Fibroblast of skin of right quadriceps (primary cell): ENCODE results near the gene HES4.

Experiments
- DNase-seq: peaks from one replicate; pipeline ENCODE4 v3.0.0-alpha.2; 2013

Gene HES4, protein sequence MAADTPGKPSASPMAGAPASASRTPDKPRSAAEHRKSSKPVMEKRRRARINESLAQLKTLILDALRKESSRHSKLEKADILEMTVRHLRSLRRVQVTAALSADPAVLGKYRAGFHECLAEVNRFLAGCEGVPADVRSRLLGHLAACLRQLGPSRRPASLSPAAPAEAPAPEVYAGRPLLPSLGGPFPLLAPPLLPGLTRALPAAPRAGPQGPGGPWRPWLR

DNA sequence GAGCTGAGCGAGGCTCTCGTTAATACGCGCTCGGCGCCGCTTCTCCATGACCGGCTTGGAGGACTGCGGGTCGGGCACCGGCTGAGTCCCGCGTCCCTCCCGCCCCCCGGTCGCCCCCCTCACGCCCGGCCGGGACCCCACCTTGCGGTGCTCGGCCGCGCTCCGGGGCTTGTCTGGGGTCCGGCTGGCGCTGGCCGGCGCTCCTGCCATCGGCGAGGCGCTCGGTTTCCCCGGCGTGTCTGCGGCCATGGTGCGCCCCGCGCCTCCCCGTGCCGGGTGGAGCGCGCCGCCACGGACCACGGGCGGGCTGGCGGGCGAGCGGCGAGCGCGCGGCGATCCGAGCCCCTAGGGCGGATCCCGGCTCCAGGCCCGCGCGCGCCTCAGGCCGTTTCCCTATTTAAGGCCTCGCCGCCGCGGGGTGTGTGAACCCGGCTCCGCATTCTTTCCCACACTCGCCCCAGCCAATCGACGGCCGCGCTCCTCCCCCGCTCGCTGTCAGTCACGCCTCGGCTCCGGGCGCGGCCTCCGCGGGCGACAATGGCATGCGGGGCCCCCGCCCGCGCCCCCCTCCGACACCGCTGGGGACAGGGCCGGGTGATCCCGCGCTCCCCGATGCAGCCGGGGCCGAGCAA, at the start of gene HES4:
Gene HES4 (minus strand): TSS at position 373 of the 632 bp plus-strand sequence. CDS start 124 bp downstream, at position 249.
- DNase-seq, result peak; percentile 92

DNA sequence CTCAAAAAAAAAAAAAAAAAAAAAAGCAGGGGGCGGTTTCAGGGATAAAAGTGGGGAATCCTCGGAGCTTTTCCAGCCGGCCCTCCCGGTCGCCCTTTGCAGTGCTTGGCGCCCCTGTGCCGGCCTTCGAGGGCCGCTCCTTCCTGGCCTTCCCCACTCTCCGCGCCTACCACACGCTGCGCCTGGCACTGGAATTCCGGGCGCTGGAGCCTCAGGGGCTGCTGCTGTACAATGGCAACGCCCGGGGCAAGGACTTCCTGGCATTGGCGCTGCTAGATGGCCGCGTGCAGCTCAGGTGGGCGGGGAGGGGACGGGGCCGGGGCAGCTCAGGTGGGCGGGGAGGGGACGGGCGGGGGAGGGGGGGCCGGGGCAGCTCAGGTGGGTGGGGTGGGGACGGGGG, 48.9 kb upstream of the HES4 start:
- no peak for DNase-seq

DNA sequence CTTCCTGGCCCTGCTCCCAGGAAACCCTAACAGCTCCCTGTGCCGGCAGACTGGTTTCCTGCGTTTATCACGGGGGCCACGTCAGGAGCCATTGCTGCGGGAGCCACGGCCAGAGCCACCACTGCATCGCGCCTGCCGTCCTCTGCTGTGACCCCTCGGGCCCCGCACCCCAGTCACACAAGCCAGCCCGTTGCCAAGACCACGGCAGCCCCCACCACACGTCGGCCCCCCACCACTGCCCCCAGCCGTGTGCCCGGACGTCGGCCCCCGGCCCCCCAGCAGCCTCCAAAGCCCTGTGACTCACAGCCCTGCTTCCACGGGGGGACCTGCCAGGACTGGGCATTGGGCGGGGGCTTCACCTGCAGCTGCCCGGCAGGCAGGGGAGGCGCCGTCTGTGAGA, 48.1 kb upstream of the HES4 start:
- no peak for DNase-seq

DNA sequence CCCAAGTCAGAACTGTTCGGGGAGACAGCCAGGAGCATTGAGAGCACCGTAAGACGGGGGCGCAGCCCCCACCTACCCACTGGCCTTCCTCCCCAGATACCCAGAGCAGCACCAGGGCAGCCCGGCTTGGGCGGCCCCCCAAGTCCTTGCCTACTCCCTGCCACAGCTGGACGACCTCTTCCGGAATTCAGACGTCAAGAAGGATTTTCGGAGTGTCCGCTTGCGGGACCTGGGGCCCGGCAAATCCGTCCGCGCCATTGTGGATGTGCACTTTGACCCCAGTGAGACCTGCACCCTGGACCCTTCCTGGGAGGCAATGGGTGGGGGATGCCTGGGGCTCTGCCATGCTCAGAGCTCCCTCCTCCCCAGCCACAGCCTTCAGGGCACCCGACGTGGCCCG, 47.5 kb upstream of the HES4 start:
- DNase-seq, result no peak

DNA sequence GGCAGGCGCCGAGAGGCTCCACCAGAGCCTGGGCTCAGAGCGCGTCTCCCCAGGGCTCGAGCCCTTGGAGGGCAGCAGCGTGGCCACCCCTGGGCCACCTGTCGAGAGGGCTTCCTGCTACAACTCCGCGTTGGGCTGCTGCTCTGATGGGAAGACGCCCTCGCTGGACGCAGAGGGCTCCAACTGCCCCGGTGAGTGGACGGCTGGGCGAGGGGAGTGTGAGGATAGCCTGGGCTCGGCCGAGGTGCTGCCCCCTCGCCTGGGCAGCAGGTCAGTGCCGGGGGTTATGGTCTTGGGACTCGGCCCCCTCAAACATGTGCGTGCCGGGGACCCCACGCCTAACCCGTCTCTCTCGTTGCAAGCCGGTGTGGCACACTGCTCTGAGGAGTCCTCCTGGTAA, 46.9 kb upstream of the HES4 start:
- no peak for DNase-seq

DNA sequence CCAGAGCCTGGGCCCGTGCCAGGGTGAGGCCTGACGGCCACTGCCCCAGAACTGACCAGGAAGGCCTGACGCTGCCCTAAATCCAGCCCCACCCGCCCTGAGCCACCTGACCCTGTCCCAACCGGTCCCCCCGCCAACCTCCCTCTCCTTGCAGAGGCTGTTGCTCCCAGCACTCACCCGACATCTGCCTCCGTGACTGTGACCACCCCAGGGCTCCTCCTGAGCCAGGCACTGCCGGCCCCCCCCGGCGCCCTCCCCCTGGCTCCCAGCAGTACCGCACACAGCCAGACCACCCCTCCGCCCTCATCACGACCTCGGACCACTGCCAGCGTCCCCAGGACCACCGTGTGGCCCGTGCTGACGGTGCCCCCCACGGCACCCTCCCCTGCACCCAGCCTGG, 46.3 kb upstream of the HES4 start:
- no peak for DNase-seq

DNA sequence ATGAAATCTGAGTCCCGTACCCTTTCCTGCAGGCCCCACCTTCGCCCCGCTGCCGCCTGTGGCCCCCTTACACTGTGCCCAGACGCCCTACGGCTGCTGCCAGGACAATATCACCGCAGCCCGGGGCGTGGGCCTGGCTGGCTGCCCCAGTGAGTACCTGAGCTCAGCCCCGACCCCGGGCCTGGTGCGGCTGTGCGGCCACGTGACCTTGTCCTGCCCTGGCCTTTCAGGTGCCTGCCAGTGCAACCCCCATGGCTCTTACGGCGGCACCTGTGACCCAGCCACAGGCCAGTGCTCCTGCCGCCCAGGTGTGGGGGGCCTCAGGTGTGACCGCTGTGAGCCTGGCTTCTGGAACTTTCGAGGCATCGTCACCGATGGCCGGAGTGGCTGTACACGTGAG, 45.2 kb upstream of the HES4 start:
- no peak for DNase-seq

DNA sequence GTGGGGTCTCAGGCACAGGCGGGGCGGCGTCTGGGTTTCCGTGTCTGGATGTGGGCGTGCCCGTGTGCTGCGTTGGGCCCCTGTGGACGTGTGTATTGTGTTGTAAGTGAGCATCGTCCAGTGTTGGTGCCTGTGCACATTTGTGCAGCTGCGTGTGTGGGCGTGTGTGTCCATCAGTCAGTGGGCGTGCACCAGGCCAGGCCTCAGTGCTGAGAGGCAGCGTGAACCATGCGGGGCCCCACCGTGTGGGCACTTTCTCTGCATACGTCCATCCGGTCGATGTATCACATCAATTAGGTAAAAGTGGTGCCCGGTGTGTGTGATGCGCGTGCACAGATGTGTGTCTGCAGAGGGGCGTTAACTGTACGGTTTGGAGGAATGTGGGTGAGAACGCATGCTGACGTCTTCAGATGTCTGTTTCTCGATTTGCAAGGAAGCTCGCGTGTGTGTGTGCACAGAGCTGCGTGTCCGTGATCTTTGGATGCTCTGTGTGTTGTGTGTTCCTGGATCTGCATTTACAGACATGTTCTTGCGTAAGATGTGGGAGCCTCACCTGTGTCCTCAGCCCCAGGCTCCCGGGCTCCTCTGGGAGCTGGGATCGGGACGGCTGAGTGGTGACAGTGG, 44.7 kb upstream of the HES4 start:
- DNase-seq, result no peak

DNA sequence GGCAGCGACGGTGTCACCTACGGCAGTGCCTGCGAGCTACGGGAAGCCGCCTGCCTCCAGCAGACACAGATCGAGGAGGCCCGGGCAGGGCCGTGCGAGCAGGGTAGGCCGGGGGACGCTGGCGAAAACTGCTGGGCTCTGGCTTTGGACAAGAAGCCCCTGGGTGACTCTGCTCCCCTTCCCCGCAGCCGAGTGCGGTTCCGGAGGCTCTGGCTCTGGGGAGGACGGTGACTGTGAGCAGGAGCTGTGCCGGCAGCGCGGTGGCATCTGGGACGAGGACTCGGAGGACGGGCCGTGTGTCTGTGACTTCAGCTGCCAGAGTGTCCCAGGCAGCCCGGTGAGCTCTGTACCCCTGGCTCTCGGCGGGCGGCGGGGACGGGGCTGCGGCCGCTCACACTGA, 44.0 kb upstream of the HES4 start:
- no peak for DNase-seq

DNA sequence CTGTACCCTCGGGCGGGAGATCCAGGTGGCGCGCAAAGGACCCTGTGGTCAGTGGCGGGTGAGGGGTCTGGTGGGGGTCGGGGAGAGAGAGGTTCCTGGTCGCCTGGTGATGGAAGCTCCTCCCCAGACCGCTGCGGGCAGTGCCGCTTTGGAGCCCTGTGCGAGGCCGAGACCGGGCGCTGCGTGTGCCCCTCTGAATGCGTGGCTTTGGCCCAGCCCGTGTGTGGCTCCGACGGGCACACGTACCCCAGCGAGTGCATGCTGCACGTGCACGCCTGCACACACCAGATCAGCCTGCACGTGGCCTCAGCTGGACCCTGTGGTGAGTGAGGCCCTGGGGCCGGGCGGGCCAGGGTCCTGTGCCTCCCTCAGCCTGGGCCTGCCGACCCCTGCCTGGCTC, 43.5 kb upstream of the HES4 start:
- no peak for DNase-seq

DNA sequence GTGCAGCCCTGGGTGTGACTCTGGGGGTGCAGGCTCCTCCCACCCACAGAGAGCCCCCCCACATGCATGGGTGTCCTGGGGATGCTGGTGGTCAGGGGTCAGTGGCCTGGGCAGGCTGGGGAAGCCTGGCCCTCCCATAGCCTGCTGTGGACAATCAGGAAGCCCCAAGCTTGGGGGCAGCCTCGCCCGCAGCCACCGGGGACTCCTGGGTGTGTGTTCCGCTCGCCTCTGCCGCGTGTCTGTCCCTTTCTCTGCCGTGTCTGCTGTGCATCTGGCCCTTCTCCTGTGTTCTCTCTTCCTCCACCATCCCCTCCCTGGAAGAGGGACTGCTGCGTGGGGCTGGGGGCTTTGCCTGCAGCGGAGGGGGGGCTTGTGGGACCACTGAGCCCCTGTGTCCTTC, 42.9 kb upstream of the HES4 start:
- no peak for DNase-seq

DNA sequence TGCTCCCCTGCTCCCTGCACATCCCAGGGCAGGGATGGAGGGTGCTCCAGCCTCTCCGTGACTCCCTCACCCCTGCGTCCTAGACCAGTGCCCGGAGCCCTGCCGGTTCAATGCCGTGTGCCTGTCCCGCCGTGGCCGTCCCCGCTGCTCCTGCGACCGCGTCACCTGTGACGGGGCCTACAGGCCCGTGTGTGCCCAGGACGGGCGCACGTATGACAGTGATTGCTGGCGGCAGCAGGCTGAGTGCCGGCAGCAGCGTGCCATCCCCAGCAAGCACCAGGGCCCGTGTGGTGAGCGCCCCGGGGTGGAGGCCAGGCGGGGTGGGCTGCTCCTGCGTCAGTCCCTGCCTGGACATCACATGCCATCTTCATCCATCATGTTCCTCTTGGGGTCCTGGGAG, 42.0 kb upstream of the HES4 start:
- DNase-seq, result no peak

DNA sequence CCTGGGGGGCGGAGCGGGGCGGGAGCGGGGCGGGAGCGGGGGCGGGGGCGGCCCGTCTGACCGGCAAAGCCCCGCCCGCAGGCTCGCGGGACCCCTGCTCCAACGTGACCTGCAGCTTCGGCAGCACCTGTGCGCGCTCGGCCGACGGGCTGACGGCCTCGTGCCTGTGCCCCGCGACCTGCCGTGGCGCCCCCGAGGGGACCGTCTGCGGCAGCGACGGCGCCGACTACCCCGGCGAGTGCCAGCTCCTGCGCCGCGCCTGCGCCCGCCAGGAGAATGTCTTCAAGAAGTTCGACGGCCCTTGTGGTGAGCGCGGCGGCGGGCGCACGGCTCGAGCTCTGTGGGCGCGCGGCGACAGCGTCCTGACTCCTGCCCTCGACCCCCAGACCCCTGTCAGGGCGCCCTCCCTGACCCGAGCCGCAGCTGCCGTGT, 41.2 kb upstream of the HES4 start:
- DNase-seq, result no peak

DNA sequence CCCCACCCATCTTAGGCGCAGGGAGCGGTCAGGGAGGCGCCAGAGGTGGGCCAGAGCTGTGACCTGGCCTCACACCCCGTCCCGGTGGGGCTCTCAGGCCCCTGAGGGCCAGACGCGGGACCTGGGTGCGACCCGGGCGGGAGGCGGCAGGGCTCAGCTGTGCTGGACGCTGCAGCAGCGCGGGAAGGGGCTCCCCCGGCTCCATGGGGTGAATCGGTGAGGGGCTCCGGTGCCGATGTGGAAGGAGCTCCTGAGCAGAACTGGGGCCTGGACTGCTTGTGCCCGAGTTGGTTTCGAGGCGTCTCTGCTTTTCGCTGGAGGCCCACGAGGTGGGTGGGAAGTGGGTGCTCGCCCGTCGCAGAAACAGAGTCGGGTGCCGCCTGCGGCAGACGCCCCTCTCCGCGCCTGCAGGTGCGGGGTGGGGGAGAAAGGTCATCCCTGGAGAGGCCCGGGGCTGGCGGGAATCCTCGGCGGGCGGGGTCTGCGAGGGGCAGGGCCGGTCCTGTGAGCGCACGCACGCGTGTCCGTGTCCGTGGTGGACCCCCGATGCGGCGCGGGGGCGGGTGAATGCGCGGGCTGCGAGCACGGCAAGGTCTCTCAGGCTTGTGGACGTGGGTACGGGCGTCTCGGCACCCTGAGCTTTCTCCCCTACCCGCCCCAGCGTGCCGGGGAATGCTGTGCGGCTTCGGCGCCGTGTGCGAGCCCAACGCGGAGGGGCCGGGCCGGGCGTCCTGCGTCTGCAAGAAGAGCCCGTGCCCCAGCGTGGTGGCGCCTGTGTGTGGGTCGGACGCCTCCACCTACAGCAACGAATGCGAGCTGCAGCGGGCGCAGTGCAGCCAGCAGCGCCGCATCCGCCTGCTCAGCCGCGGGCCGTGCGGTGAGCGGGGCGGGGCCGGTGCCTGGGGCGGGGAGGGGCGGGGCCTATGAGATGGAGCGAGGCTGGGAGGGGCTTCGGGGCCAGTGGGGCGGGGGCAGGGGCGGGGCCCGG, 40.4 kb upstream of the HES4 start:
- DNase-seq, result peak; percentile 87

DNA sequence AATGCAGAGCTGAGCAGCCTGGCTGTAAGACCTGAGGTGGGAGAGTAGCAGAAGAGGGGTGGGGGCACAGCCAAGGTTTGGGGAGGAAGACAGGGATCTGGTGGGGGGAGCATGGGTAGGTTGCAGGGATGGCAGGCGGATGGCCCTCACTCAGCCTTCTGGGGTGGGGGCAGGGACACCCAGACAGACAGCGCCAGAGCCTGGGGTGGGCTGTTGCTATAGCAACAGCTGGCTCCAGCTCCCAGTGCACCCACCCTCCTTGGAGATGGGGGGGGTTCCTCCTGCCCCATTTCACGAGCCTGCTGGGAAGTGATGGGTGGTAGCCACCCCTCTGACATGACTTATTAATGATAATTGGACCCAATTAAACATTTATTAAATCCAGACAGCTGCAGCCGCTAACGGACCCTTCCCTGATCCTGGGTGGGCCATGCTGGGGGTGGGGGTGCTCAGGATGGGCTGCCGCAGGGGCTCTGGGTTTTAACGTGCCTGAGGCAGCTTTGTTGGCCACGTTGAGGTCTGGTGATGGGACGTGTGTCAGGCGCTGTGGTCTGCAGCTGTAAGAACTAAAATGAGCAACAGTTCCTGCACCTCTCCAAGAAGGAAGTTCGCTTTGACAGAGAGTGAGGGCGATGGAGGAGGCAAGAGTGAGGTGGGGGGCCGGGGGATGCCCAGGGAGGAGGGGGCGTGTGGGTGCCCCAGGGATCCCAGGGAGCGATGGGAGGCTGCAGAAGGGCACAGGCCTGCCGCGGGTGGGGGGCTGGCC, 39.4 kb upstream of the HES4 start:
- no peak for DNase-seq

DNA sequence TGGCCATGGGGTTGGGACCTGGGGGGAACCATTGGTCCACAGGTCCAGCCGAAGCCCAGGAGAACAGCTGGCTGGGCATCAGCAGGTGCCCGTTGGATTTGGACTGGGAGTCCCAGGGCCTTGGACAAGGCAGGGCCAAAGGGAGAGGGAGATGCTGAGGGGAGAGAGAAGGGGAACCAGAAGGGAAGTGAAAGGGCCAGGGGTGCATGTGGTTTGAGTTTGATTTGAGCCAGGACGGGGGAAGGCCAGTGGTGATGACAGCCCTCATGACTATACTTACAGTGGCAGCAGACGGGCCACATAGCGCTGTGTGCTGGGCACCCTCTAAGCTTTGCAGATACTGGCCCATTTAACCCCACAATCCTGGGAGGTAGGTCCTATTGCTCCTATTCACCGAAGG, 38.8 kb upstream of the HES4 start:
- no peak for DNase-seq

DNA sequence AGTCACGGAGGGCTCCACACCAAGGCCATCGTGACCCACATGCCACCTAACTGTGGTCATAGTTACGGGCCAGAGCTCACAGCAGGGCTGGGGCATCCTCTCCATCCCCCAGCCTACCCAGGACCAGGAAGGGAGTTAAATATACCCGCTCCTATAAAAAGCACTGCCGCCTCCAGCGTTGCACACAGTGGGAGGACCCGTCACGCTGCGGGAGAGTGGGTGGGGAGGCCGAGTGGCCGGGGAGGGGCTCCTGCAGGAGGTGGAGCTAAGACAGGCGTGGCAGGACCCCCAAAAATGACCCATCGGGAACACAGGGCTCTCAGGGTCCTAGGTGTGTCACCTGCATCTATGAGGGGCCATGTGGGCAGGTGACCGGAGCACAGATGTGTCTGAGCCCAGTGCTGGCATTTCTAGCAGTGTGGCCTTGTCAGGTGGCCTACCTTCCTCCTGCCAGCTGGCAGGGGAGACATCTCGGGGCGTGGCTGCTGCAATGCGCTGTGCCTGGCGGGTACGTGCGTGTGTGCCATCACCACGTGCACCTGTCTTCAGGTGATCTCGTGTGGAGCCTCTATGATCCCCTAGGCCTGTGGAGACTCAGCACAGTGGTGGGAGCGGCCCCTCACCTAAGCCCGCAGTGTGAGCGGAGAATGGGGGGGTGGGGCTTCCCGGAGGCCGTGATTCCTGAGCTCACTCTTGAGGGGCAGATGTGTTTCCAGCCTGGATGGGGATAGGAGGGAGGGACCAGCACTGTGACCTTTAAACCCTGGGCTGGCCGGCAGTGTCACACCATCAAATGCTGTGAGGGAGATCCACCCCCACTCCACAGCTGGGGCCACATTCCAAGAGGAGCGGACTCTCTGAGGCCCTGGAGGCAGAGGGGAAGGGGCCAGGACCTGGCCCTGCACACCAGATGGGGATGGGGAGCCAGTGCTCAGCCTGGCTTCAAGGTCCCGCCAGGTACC, 37.8 kb upstream of the HES4 start:
- DNase-seq, result no peak

DNA sequence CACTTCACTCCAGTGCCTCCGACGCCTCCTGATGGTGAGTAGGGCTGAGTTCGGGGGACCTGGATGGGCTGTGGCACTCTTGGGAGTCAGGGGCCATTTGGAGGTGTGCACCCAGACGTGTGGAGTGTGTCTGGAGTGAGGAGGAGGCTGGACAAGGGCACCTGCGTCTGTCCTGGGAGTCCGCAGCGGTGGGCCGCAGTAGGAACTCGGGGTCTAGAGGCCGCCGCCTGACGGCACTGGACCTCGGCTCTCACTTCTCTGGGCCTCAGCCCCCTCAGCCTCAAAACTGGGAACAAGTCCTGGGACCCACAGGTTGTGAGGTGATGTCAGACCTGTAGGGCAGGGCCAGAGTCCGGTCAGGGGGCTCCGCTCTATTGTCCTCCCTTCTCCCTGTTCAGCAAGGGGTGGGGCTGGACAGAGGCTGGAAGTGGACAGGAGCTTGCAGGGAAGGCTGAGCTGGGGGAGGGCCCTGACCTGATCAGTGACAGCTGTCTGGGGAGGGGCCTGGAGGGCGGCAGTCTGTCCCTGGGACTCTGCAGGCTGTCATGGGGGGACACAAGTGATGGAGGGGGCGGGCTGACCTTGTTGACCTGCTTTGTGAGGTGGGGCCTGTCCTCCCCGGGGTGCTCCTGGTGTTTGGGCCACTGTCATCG, 35.5 kb upstream of the HES4 start:
- no peak for DNase-seq

DNA sequence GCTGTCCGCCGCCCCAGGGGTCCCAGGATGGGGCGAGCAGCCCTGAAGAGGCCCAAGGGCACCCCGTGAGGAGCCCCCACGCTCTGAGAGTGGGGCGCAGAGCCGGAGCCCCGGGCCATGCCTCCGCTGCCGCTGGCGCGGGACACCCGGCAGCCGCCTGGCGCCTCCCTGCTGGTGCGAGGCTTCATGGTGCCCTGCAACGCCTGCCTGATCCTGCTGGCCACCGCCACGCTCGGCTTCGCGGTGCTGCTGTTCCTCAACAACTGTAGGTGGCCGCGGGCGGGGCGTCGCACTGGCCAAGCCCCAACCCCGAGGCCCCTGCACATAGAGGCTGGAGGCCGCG, 34.5 kb upstream of the HES4 start:
- DNase-seq, result no peak

DNA sequence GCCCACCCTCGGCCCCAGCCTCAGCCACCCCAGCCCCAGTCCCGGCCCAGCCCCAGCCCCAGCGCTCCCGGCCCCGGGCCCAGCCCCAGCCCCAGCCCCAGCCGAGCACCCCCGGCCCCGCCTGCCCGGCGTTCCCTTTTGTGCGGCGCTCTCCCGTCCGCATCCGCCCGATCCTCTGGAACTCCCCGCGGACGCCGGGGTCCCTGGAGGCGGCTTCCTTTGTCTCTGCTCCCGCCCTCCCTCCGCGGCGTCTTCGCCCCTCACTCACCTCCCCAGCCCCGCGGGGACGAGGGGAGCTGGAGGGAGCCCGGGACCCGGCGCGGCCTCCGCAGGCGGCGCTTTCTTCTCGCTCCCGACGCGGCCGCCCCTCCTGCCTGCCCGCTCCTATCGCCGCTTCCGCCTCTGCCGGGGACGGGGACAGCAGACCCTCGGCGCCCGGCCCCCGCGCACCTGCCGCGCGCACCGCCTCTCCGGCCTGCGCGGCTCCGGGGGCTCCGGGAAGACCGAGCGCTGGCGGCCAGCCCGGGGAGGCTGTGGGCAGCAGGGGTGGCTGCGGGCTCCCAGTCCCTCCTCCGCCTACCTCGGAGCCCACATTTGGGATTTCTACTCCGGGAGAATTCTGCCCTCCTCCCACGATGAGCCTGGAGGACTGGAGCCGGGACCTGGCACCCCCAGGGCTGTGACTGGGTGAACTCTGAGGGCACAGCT, 34.0 kb upstream of the HES4 start:
- DNase-seq, result no peak
